Endothelial cell of umbilical vein (primary cell): ENCODE measurements around the gene PKP3. TPM values are rescaled to one million over a fixed set of nuclear protein-coding genes. Genes with fewer than 3 reads are reported as not detected.

Experiments used
- BruUV-seq: library from RNA; stranded (reverse); fragments of 400-500 nt; replicated peaks from 2 replicates; lab custom pipeline; 2021; lab: Mats Ljungman, UMichigan
- CTCF ChIA-PET: fragments of 300-600, 350-600 bp; sonication (Branson Sonifier 250); formaldehyde crosslinking; loops from one replicate; lab custom pipeline; 2021; ENCODE audit warnings: antibody characterized with exemption, inconsistent platforms; lab: Charles Lee
- POLR2A ChIA-PET: fragments of 300-600, 350-600 bp; sonication (Branson Sonifier 250); formaldehyde crosslinking; loops from one replicate; lab custom pipeline; 2021; ENCODE audit warnings: antibody characterized with exemption, inconsistent platforms; lab: Charles Lee
- DNase-seq: peaks from one replicate; pipeline ENCODE4 v3.0.0-alpha.2; 2011; ENCODE audit warnings: low read depth, low spot score
- FAIRE-seq: peaks from 2 replicates; lab custom pipeline; 2011; peaks lifted over from hg19 to GRCh38; lab: Jason Lieb, UNC
- H2AFZ ChIP-seq: 2 replicates; pipeline ENCODE4 v1.6.0; 2012; ENCODE audit warnings: low read depth, low read length, control low read depth, inconsistent platforms
- H3K27ac ChIP-seq: 2 replicates; pipeline ENCODE4 v1.5.1; 2011; ENCODE audit warnings: low read depth, mild to moderate bottlenecking, control low read depth, low read length, moderate library complexity; ENCODE audit not compliant: insufficient read depth
- H3K27me3 ChIP-seq, 2 experiments: 2 replicates each; pipeline versions ENCODE4 v1.6.0 to v1.6.1; 2011; ENCODE audit warnings: low read length in 2 of 2, mixed read lengths in 1 of 2; ENCODE audit not compliant: control insufficient read depth in 2 of 2, insufficient read depth in 2 of 2
- H3K36me3 ChIP-seq, 2 experiments: 2 replicates in 1 of 2; 3 replicates in 1 of 2; pipeline ENCODE4 v1.5.1; 2011; ENCODE audit warnings: low read length in 2 of 2, mild to moderate bottlenecking in 1 of 2, moderate library complexity in 1 of 2; ENCODE audit not compliant: control insufficient read depth in 2 of 2, insufficient read depth in 2 of 2; ENCODE audit errors: extremely low read depth in 1 of 2
- H3K4me1 ChIP-seq: 3 replicates; pipeline ENCODE4 v1.5.1; 2011; ENCODE audit warnings: mild to moderate bottlenecking, low read length; ENCODE audit not compliant: control insufficient read depth, insufficient read depth; ENCODE audit errors: extremely low read depth
- H3K4me2 ChIP-seq: 2 replicates; pipeline ENCODE4 v1.6.1; 2011; ENCODE audit warnings: low read length, control low read depth, mixed read lengths; ENCODE audit not compliant: insufficient read depth
- H3K4me3 ChIP-seq, 3 experiments: fragments of 200-600 bp in 1 of 3; sonication (generic), shearing (Covaris generic) in 1 of 3; replicated peaks in 1 of 3; 2 replicates each; pipeline ENCODE4 v1.5.1; 2011 to 2016; ENCODE audit warnings: control low read depth in 3 of 3, low read length in 3 of 3, mild to moderate bottlenecking in 2 of 3, inconsistent platforms in 1 of 3, low read depth in 1 of 3, moderate library complexity in 1 of 3; ENCODE audit not compliant: insufficient read depth in 1 of 3
- H3K79me2 ChIP-seq: 2 replicates; pipeline ENCODE4 v1.6.0; 2012; ENCODE audit warnings: low read length, inconsistent platforms; ENCODE audit not compliant: control insufficient read depth, insufficient read depth
- H3K9ac ChIP-seq: replicated peaks from 2 replicates; pipeline ENCODE3; 2011; ENCODE audit warnings: low read length, control low read depth; ENCODE audit not compliant: insufficient read depth; ENCODE audit errors: extremely low read depth
- H3K9me1 ChIP-seq: replicated peaks from 3 replicates; pipeline ENCODE4 v1.6.0; 2011; ENCODE audit warnings: mild to moderate bottlenecking, low read length; ENCODE audit not compliant: control insufficient read depth, insufficient read depth; ENCODE audit errors: extremely low read depth
- H3K9me3 ChIP-seq: replicated peaks from 2 replicates; pipeline ENCODE4 v1.5.1; 2012; ENCODE audit warnings: low read length, inconsistent platforms; ENCODE audit not compliant: control insufficient read depth, insufficient read depth
- H4K20me1 ChIP-seq: replicated peaks from 2 replicates; pipeline ENCODE3; 2011; ENCODE audit warnings: mild to moderate bottlenecking, low read length; ENCODE audit not compliant: control insufficient read depth, insufficient read depth; ENCODE audit errors: extremely low read depth
- EZH2 ChIP-seq: IDR thresholded peaks from 2 replicates; pipeline ENCODE4 v1.6.1; 2012; ENCODE audit warnings: borderline replicate concordance, low read depth, mild to moderate bottlenecking, moderate library complexity, low read length, inconsistent platforms; ENCODE audit not compliant: severe bottlenecking
- FOS ChIP-seq: IDR thresholded peaks from 2 replicates; pipeline ENCODE4 v1.6.1; 2011; ENCODE audit warnings: mild to moderate bottlenecking, low read length, moderate library complexity, borderline replicate concordance; ENCODE audit not compliant: insufficient read depth
- GATA2 ChIP-seq: IDR thresholded peaks from 2 replicates; pipeline ENCODE4 v1.7.0; 2011; ENCODE audit warnings: low read depth, mild to moderate bottlenecking, moderate library complexity, mixed read lengths, low read length; ENCODE audit not compliant: insufficient read length, insufficient read depth
- JUN ChIP-seq: IDR thresholded peaks from 2 replicates; pipeline ENCODE4 v1.6.1; 2011; ENCODE audit warnings: borderline replicate concordance, low read depth; ENCODE audit not compliant: insufficient read length, insufficient read depth
- MYC ChIP-seq: IDR thresholded peaks from one replicate; pipeline ENCODE4 v1.6.1; 2011; ENCODE audit warnings: mild to moderate bottlenecking, low read depth, low read length
- POLR2A ChIP-seq: IDR thresholded peaks from 2 replicates; pipeline ENCODE4 v1.6.1; 2012; ENCODE audit warnings: low read depth, mild to moderate bottlenecking, control low read depth, low read length
- POLR2AphosphoS5 ChIP-seq: IDR thresholded peaks from 2 replicates; pipeline ENCODE4 v1.6.1; 2012; ENCODE audit warnings: low read depth, mild to moderate bottlenecking, control low read depth, low read length, moderate library complexity; ENCODE audit not compliant: insufficient read depth
- dilution Hi-C: fragments of 300-500 bp; cut with MboI; formaldehyde crosslinking; loops from one replicate; pipeline ENCODE4 v1.15.0; 2019; ENCODE audit warnings: low sequenced_read_pairs; ENCODE audit not compliant: extremely low pct_ligation_motif_present
- intact Hi-C: fragments of 100-400 bp; cut with micrococcal nuclease; formaldehyde crosslinking; loops from one replicate; pipeline ENCODE4 v1.10.0; 2022
- polyA plus RNA-seq, 4 experiments: library from polyadenylated mRNA; depleted of rRNA in 3 of 4; stranded (reverse) in 3 of 4; unstranded in 1 of 4; fragments of >200 nt; gene quantifications; 2 replicates each; pipeline versions ENCODE4 v1.2.1 to v1.2.3, GENCODE V29; 2011 to 2012; ENCODE audit warnings: missing spikeins in 1 of 4
- total RNA-seq: library from RNA; stranded (reverse); gene quantifications from 2 replicates; pipeline ENCODE4 v1.2.3, GENCODE V29; 2021
- TF ChIP-seq, protein P1 (sequence below), 2 donors: IDR thresholded peaks; 1 replicate in 1 of 2; 2 replicates in 1 of 2; pipeline ENCODE4 v1.5.1; 2011; ENCODE audit warnings: low read length in 2 of 2, mild to moderate bottlenecking in 2 of 2, moderate library complexity in 2 of 2, control low read depth in 1 of 2, inconsistent platforms in 1 of 2, low read depth in 1 of 2; ENCODE audit not compliant: insufficient read depth in 1 of 2; ENCODE audit errors: extremely low read depth in 1 of 2
- TF ChIP-seq, protein P2 (sequence below): IDR thresholded peaks from 2 replicates; pipeline ENCODE4 v1.6.1; 2011; ENCODE audit not compliant: insufficient read depth, insufficient read length

Gene PKP3
- total and polyA plus RNA-seq, 2 donors (not counting 3 experiments of a cell fraction or from before 2014, with no cell fraction given) = 0.27 to 0.59 TPM

DNA sequence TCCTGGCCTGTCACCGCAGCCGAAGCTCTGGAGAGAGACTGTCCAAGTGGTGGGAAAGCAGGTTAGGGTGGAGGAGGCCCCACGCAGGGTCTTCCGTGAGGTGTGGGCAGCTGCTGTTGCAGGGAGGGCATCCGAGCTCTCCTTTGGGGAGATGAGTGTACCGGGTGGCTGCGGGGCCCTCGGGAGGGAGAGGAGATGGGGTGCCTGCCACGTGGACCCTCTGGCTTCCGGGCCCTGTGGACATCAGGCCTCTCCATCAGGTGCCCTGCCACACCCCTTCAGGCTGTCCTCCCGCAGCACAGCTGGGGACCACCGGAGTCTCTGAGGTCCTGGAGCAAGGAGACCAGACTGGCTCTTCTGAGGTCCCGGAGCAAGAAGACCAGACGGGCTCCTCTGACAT, 57.7 kb downstream of the PKP3 start:
- peaks cover 54% of the 10 kb centered on the region for H3K79me2 ChIP-seq
- intact Hi-C loops (loop anchor here (1.0 kb wide), 1 partner anchor 18 kb away; no protein-coding TSS in a partner anchor), dilution Hi-C loops (no loop called here)
- ChIA-PET POLR2A (no interaction called here), CTCF (interaction anchor here (1.1 to 4.3 kb wide), 6 partner anchors 18 to 201 kb away, joined by 3 to 55 read pairs (median 8); no protein-coding TSS in a partner anchor)
- no peaks in the 10 kb centered on the region for H4K20me1 ChIP-seq
- no peak overlapping the region for H2AFZ ChIP-seq
- peak overlapping the region; percentile 71 for H3K4me2 ChIP-seq
- H3K9ac ChIP-seq = no peak overlapping the region
- no peak overlapping the region for H3K4me3 ChIP-seq
- TF ChIP-seq, protein P1, sequence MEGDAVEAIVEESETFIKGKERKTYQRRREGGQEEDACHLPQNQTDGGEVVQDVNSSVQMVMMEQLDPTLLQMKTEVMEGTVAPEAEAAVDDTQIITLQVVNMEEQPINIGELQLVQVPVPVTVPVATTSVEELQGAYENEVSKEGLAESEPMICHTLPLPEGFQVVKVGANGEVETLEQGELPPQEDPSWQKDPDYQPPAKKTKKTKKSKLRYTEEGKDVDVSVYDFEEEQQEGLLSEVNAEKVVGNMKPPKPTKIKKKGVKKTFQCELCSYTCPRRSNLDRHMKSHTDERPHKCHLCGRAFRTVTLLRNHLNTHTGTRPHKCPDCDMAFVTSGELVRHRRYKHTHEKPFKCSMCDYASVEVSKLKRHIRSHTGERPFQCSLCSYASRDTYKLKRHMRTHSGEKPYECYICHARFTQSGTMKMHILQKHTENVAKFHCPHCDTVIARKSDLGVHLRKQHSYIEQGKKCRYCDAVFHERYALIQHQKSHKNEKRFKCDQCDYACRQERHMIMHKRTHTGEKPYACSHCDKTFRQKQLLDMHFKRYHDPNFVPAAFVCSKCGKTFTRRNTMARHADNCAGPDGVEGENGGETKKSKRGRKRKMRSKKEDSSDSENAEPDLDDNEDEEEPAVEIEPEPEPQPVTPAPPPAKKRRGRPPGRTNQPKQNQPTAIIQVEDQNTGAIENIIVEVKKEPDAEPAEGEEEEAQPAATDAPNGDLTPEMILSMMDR (IDR thresholded peaks at IDR 0.05; ENCODE audit: extremely low read depth in 1 of 2, insufficient read depth in 1 of 2, low read depth in 1 of 2, low read length in 2 of 2) = no peak
- DNase-seq = no peak
- H3K36me3 ChIP-seq = peaks cover 0 to 19% of the 10 kb centered on the region in 2 experiments
- peaks cover 14% of the 10 kb centered on the region for H3K4me1 ChIP-seq
- no peak for FAIRE-seq
- no peaks in the 10 kb centered on the region for H3K9me1 ChIP-seq
- no peaks in the 10 kb centered on the region for H3K9me3 ChIP-seq
- H3K27me3 ChIP-seq = no peaks in the 10 kb centered on the region
- no peak overlapping the region for H3K27ac ChIP-seq
- BruUV-seq = no TSS peak

DNA sequence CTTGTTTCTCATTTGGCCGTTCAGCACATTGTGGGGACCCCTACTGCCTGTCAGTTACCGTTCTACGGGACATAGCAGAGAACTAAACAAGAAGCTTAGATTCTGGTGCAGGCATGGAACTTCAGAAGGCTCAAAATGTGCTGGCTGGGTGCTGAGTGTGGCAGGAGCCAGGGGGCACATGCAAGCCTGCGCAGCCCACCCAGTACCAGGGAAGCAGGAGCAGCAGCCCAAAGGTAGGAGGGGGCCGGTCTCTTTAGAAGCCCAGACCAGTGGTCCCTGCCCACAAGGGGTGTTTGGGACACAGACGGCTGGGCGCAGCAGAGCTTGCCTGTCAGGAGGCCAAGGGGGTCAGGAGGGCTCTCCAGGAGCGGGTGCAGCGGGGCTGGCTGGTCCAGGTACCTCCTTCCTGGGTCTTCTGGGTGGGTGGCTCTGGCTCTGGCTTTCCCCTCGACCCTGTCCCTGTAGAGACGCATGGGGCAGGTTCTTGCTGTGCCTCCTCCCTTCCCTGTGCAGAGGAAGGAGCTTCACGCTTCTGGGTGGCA, 58.3 kb downstream of the PKP3 start:
- BruUV-seq = no TSS peak
- FAIRE-seq = no peak
- POLR2A ChIA-PET = no interaction called here

More for the DNA sequence above, 58.3 kb downstream of the PKP3 start:
- intact Hi-C loops (no loop called here), dilution Hi-C loops (no loop called here)
- H3K4me3 ChIP-seq = no peak overlapping the region
- no peaks in the 10 kb centered on the region for H3K27me3 ChIP-seq
- CTCF ChIA-PET = interaction anchor here (0.6 to 1.4 kb wide), 2 partner anchors 67 to 105 kb away, joined by 3 to 5 read pairs; no protein-coding TSS in a partner anchor
- H3K9me3 ChIP-seq = no peaks in the 10 kb centered on the region
- H3K36me3 ChIP-seq = peaks cover 0 to 19% of the 10 kb centered on the region in 2 experiments
- peaks cover 56% of the 10 kb centered on the region for H3K79me2 ChIP-seq
- H3K4me2 ChIP-seq = no peak overlapping the region
- no peak overlapping the region for H2AFZ ChIP-seq
- no peak overlapping the region for H3K9ac ChIP-seq
- H3K27ac ChIP-seq = no peak overlapping the region
- peaks cover 14% of the 10 kb centered on the region for H3K4me1 ChIP-seq
- H4K20me1 ChIP-seq = no peaks in the 10 kb centered on the region
- TF ChIP-seq POLR2A (no peak), MYC (no peak), POLR2AphosphoS5 (no peak), GATA2 (no peak), FOS (no peak), JUN (no peak), EZH2 (no peak)
- TF ChIP-seq, protein P1 (IDR thresholded peaks at IDR 0.05; ENCODE audit: extremely low read depth in 1 of 2, insufficient read depth in 1 of 2, low read depth in 1 of 2, low read length in 2 of 2) = no peak
- TF ChIP-seq, protein P2, sequence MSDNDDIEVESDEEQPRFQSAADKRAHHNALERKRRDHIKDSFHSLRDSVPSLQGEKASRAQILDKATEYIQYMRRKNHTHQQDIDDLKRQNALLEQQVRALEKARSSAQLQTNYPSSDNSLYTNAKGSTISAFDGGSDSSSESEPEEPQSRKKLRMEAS = no peak
- no peaks in the 10 kb centered on the region for H3K9me1 ChIP-seq
- DNase-seq = no peak
